Measurements from ENCODE around the gene DIP2C. TPM values are rescaled to one million over a fixed set of nuclear protein-coding genes. Genes with fewer than 3 reads are reported as not detected.
A peak's percentile ranks its signal among the peaks of the same experiment; 100 is the strongest.
"Not testable (repeated sequence)": the region's sequence is repeated elsewhere in the genome, so short reads cannot be mapped to it uniquely, and the experiment has no call there.

The DIP2C gene
- total RNA-seq, 1 experiment from 2014 or later = 8.1 TPM

DNA sequence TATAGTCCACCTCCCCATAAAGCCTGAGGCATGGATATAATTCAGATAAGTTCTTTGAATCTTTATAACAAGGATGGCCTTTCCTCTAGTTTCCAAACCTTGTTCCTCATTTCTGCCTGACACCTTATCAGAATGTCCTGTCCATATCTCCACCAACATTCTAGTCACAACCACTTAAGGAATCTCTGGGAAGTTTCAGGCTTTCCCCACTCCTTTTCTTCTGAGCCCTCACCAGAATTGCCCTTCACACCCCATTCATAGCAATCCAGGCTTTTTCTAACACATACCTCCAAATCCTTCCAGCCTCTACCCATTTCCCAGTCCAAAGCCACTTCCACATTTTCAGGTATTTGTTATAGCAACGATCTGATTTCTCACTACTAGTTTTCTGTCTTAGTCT lies 18.0 kb upstream of the DIP2C start:
- no peak for DNase-seq (ENCODE audit: low read depth, low spot score)
- in situ Hi-C loops (cut with HindIII; ENCODE audit: low pct_unique_long_range_greater_than_20kb, low sequenced_read_pairs) = no loop called here

DNA sequence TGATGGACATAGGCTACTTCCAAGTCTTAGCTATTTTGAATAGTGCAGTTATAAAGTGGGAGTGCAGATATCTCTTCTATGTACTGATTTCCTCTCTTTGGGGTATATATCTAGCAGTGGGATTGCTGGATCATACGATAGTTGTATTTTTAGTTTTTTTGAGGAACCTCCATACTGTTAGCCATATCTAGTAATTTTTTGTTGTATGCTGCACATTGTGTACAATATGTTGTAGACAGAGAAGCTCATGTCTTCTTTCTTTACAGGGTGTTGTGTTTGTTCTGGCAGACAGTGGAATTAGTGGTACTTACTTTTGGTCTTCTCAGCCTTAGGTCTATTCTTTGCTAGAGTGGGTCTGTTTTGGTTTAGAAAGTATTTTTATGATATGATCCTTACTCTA lies 13.7 kb upstream of the DIP2C start:
- no peak for DNase-seq (ENCODE audit: low read depth, low spot score)
- in situ Hi-C loops (cut with HindIII; ENCODE audit: low pct_unique_long_range_greater_than_20kb, low sequenced_read_pairs) = no loop called here

DNA sequence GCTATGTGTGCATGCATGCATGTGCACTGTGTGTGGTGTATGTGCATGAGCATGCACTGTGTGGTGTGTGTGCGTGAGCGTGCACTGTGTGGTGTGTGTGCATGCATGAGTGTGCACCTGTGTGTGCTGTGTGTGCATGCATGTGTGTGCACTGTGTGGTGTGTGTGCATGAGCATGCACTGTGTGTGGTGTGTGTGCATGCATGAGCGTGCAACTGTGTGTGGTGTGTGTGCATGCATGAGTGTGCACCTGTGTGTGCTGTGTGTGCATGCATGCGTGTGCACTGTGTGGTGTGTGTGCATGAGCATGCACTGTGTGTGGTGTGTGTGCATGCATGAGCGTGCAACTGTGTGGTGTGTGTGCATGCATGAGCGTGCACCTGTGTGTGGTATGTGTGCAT lies 10.7 kb upstream of the DIP2C start:
- in situ Hi-C loops (cut with HindIII; ENCODE audit: low pct_unique_long_range_greater_than_20kb, low sequenced_read_pairs) = not testable (repeated sequence)

DNA sequence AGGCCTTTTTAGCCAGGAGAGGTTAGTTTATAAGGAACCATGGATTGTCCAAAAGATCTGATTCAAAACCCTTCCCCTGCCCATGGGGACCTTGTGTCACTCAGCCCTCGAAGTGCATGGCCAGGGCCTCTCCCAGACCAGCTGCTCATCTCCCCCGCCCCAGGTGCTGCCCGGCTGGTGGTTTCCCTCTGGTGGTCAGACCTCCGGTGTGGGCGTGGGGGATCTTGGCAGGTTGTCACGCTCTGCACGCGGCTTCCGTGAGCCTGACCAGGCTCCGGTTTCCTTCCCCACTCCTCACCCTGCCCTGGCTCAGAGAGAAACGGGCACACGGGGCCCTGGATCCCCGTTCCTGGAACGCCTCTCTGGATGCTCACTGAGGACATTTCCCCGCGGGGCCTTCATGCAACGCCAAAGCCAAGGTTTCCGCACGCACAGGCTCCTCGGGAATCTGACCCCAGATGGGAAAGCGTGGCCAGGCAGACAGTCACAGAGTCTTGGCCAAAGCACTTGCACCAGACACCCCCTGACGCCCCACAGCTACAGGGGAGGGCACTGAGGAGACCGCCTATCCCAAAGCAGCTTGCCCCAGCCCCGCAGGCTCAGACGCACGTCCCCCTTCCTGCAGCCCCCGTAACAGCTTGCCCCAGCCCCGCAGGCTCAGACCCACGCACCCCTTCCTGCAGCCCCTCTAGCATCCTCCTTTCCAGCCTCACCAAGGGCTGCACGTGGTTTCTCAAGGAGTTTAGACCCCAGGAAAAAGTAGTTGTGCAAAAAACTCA lies 7.8 kb upstream of the DIP2C start:
- in situ Hi-C loops (cut with HindIII; ENCODE audit: low pct_unique_long_range_greater_than_20kb, low sequenced_read_pairs) = no loop called here
- no peak for DNase-seq (ENCODE audit: low read depth, low spot score)

More for the DNA sequence above, 10.7 kb upstream of the DIP2C start:
- not testable (repeated sequence) for DNase-seq (ENCODE audit: low read depth, low spot score)

DNA sequence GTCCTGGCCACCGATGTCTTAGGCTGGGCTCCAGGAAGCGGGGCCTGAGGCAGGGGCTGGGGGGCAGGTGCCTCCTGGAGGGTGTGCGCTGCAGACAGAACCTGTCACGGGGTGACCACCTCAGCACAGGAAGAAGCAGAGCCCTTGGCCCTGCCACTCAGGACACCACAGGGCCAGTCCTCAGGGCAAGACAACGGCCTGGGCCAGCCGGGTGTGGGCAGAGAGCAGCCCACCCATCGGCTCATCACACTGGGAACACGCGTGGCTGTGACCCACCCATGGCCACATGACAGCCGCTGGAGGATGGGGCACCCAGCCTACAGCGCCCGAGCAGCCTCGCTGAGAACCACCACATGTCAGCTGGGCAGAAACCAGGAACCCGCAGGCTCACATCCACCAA lies 5.9 kb upstream of the DIP2C start:
- in situ Hi-C loops (cut with HindIII; ENCODE audit: low pct_unique_long_range_greater_than_20kb, low sequenced_read_pairs) = no loop called here
- no peak for DNase-seq (ENCODE audit: low read depth, low spot score)

DNA sequence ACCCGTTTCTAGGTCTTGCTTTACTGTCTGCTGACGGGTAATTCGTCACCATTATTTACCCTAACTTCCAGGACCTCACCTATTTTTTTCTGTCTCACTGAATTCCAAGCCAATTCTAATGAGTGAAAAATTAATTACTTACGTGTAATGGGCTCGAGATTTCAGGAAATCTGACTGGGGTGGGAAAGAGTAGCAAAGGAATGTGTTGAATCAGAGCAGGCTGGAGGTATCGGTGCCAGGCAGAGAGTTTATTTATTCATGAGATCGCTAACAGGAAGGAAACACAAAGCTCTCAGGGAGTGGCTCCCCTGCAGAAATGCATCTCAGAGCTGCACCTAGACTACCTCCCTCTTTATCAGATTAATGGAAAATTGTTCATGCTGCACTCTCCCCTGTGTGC lies 4.0 kb upstream of the DIP2C start:
- DNase-seq (ENCODE audit: low read depth, low spot score) = no peak
- in situ Hi-C loops (cut with HindIII; ENCODE audit: low pct_unique_long_range_greater_than_20kb, low sequenced_read_pairs) = no loop called here

DNA sequence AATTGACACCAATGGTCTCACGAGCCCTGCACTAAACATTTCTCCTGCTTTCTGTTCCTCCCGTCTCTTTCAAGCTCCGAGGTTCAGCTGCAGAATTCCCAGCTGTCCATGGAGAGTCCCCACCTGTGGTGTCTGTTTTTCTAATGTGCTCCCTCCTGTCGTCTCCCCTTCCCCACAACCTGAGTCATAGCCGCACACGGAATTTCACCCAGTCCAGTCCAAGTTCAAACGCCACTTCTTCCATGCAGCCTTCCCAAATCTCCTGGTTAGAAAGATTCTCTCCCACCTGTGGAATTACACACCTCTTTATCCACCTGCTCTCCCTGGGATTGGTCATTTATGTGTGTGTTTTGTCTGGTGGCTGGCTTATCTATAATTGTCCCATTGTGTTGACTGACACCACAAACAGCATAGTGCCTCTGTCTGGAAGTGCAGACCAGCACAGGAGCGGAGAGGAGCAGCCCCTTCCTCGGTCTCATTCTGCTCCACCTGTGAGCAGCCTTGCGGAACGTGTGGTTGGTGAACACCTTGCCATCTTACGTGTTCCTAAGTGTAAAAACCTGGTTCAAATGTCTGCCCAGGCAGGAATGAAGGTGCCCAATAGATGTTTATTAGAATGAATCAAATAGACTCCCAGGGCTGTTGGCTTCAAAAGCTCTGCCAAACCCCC lies 3.3 kb upstream of the DIP2C start:
- in situ Hi-C loops (cut with HindIII; ENCODE audit: low pct_unique_long_range_greater_than_20kb, low sequenced_read_pairs) = no loop called here
- DNase-seq (ENCODE audit: low read depth, low spot score) = no peak

DNA sequence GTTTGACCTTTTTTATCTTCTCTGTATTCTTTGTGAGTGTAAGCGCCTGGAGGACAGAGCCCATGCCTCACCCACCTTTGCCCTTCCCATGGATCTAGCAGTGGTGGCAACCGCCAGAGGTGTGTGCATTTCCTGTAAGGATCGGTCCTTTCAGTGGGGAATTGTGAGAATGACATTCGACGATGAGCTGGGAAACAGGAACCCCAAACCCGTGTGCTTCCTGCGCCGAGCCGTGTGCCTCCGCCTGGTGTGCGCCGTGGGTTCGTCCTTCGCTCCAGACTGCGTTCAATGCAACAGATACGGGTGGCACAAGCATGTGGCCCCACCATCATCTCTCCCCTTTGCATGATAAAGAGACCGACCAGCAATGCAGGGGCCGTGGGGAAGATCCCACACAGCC lies 1.7 kb upstream of the DIP2C start:
- in situ Hi-C loops (cut with HindIII; ENCODE audit: low pct_unique_long_range_greater_than_20kb, low sequenced_read_pairs) = no loop called here
- DNase-seq (ENCODE audit: low read depth, low spot score) = no peak

DNA sequence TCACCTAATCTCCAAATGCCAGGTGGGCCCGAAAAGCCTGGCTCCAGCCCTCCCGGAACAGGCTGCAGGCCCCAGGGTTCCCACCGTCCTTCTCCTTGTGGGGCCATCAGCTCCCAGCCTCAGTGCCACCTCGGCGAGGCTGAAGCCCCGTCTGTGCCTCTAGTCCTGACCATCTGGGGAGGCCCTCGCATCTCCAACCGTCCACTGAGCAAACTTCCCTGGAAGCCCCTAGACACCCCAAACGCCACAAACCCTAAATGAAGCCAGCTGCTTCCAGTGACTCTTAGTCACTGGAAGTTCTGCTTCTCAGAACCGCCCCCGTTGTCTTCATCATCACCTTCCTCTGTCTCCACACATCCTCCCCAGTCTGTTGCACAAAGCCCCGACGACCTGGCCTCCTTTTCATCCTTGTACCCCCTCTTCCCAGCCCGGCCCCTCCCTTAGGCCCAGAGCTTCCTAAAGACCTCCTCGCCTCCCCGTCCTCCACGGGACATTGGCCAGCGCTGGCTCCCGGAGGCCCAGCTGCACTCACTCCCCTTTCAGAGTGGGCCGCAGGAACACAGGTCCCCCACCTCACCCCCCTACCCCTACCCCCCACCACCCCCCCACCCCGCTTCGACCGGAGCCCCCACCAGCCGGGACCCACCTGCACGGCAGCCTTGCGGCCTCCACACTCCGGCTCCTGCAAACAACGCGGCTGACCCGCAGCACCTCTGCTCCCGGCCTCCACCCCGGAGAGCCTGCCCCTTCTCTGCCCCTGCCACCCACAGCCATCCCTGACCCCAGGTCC lies 1.1 kb upstream of the DIP2C start:
- in situ Hi-C loops (cut with HindIII; ENCODE audit: low pct_unique_long_range_greater_than_20kb, low sequenced_read_pairs) = no loop called here
- DNase-seq (ENCODE audit: low read depth, low spot score) = no peak

DNA sequence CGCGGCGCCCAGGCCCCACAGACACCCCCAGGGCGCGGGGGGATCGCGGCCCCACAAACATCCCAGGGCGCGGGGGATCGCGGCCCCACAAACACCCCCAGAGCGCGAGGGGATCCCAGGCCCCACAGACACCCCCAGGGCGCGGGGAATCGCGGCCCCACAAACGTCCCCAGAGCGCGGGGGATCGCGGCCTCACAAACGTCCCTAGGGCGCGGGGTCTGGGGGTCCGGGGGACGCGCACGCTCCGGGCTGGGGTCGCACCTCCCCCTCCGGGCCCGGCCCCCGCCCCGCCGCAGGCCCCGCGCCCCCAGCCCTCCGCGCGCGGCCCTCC lies 382 bp downstream of the DIP2C start:
- in situ Hi-C loops (cut with HindIII; ENCODE audit: low pct_unique_long_range_greater_than_20kb, low sequenced_read_pairs) = no loop called here
- DNase-seq (ENCODE audit: low read depth, low spot score) = no peak

DNA sequence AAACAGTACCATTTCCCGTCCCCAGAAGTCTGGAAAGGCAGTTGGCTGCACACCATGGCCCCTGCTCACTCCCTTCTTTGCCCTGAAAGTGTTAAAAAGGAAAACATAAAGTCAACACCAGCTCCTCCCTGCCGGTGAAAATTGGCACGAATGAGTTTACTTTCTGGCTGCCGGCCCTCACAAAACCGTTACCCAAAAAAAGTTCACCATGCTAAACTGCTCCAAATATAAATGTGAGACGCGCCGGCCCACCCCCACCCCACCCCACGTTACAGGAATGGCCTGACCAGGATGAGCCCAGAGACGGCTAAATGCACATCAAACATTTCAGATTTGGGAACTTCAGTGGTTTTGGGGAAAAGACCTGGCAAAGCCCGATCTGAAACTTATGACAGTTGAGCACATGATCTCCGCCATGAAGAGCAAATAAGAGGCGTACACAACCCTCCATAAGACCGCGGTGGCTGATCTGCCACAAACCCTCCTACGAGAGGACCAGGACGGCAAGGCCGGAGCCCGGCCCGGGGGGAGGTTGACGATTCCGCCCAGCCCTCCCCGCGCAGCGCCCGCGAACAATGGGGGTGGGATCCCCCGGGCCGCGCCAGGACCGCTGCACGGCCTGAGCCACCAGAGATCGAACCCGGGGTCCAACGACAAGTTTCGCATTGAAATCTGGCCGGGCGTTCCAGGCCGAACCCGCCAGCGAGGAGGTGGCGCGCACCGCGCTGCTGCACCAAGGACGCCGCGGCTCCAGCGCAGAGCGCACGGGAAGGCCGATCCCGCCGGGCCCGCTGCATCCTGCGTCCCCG lies 952 bp downstream of the DIP2C start:
- in situ Hi-C loops (cut with HindIII; ENCODE audit: low pct_unique_long_range_greater_than_20kb, low sequenced_read_pairs) = no loop called here
- DNase-seq (ENCODE audit: low read depth, low spot score) = peak; percentile 19

DNA sequence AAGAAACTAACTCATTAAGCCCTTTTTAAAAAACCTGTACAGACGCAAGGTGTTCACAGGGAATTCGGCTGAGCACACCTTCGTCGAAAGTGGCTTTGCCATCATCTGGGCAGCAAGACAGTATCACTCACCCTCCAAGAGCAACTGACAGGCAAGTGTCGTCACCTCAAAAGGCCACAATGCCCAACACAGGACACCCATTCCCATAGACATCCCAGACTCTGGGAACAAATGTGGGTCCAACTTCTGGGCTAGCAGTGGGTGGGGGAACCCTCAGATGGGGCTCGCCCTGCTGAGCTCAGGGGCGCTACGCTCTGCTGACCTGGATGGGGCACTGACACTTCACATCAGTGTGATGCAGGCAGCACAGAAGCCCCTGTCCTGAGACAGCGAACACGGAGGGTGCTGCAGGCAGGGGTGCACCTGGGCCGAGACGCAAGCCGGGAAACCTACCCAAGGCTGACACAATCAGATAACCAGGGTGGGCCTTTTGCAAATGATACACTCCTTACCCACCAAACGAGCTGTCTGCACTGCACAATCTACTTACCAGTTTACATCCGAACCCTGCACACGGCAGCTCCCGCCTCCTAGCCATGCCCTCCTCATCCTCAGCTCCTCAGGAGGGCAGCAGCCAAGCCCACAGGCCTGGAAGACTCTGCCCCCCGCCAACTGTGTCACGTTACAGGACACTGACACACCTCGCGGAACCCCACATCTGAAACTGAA lies 1.7 kb downstream of the DIP2C start:
- no peak for DNase-seq (ENCODE audit: low read depth, low spot score)
- in situ Hi-C loops (cut with HindIII; ENCODE audit: low pct_unique_long_range_greater_than_20kb, low sequenced_read_pairs) = no loop called here

DNA sequence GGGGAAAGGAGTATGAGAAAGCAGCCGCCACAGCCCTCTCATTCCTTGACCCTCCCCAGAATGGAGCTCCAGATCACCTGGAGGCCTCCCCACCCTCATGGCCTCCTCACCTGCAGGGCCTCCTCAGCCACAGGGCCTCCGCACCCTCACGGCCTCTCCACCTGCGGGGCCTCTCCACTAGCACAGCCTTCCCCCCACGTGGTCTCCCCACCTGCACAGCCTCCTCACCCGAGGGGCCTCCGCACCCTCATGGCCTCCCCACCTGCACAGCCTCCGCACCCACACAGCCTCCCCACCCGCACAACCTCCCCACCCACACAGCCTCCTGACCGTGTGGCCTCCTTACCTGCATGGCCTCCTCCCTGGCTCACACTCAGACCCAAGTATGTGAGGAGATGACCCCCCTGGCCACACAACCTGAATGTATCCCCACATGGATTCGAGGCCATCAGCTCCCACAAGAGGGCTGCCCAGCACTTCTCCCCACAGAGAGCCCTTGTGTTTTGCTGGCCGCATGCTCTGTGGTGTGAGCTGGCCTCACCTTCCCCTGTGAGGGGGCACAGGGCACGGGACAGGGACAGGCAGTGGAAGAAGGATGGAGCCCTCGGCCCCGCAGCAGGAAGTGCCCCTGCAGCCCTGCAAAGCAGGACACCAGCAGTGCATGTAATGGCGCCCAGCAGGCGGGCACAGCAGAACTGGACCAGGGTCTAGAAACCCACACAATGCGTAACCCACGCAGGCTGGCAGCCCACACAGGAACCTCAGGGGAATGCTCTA lies 3.1 kb downstream of the DIP2C start:
- DNase-seq (ENCODE audit: low read depth, low spot score) = no peak
- in situ Hi-C loops (cut with HindIII; ENCODE audit: low pct_unique_long_range_greater_than_20kb, low sequenced_read_pairs) = no loop called here

DNA sequence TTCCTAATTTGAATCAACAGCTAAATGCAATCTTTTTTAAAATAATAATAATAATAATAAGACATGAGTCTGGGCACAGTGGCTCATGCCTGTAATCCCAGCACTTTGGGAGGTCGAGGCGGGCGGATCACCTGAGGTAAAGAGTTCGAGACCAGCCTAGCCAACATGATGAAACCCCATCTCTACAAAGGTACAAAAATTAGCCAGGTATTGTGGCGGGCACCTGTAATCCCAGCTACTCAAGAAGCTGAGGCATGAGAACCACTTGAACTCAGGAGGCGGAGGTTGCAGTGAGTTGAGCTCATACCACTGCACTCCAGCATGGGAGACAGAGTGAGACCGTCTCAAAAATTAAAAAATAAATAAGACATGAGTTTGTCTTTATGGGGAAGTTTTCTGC lies 3.9 kb downstream of the DIP2C start:
- DNase-seq (ENCODE audit: low read depth, low spot score) = no peak
- in situ Hi-C loops (cut with HindIII; ENCODE audit: low pct_unique_long_range_greater_than_20kb, low sequenced_read_pairs) = no loop called here

DNA sequence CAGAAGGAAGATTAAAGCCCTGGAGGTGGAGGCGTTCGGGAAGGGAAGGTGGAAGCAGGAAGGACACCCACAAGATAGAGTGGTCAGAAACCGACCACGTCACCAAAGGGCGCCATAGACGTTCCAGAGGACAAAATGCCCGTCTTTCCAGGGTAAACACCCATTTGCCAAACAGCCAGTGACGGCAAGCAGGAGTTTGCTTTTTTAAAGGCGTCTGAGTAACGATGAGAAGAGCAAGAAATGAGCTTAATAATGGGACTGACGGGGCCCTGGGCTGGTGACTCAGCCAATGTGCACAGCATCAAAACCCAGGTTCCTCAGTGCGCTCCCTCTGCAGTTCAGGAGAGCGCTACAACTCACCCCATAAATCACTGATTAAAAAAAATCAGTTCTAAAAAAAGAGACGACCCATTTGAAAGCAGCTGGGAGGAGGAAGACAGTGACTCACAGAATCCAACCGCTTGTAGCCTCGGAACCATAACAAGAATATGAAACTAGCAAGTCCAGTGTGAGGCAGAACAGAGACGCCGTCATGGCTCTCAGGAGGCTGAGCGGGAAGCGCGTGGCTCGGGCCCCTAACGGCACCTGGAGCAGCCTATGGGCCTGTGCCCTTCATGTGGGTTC lies 5.9 kb downstream of the DIP2C start:
- DNase-seq (ENCODE audit: low read depth, low spot score) = peak; percentile 59
- in situ Hi-C loops (cut with HindIII; ENCODE audit: low pct_unique_long_range_greater_than_20kb, low sequenced_read_pairs) = no loop called here

DNA sequence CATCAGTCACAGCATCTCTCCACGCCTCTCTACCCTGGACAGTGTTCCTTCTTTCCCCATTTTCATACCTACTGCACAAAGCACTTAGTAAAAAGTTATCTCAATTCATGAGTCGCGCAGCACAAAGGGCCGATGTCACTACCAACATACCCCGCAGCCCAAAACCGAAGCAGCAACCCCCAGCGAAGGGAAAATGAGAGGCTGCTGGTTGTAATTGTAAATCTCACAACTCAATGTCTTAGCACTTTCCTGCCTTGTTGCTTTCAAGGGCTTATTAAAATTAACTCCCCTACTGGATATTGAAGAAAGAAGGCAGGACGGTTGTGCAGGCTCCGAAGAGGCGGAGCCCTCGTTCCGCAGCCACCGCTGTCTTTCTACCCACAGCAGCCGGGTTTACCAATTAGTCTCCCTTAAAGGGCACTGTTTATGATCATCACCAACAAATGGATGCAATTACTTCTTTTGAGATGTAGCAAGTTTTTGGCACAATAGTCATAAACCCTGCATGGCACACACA lies 6.5 kb downstream of the DIP2C start:
- no peak for DNase-seq (ENCODE audit: low read depth, low spot score)
- in situ Hi-C loops (cut with HindIII; ENCODE audit: low pct_unique_long_range_greater_than_20kb, low sequenced_read_pairs) = no loop called here

Data from SK-MEL-5 (cell line).